Activated CD8-positive, alpha-beta T cell treated with anti-CD3 and anti-CD28 coated beads for 36 hours (primary cell): ENCODE results near the gene PCDHGA10. TPM values are rescaled to one million over a fixed set of nuclear protein-coding genes. Genes with fewer than 3 reads are reported as not detected.
"Not testable (repeated sequence)": the region's sequence is repeated elsewhere in the genome, so short reads cannot be mapped to it uniquely, and the experiment has no call there.

Experiments
- ATAC-seq: fragments of 200-7000 bp; cut with Tn5 transposase; one replicate; pipeline ENCODE4 v1.10.0; 2021; ENCODE audit warnings: mild to moderate bottlenecking, moderate library complexity
- CTCF ChIA-PET: fragments of 350-600 bp; sonication (Branson Sonifier 250); formaldehyde crosslinking; loops from one replicate; lab custom pipeline; 2021; ENCODE audit warnings: antibody characterized with exemption; lab: Charles Lee
- POLR2A ChIA-PET: fragments of 350-600 bp; sonication (Branson Sonifier 250); formaldehyde crosslinking; loops from one replicate; lab custom pipeline; 2021; ENCODE audit warnings: antibody characterized with exemption; lab: Charles Lee
- DNase-seq: peaks from one replicate; pipeline ENCODE4 v3.0.0-alpha.2; 2020
- H3K27ac Mint-ChIP-seq: one replicate; pipeline ENCODE4 v1.8.0; 2021; ENCODE audit warnings: mild to moderate bottlenecking, mixed read lengths
- H3K27me3 Mint-ChIP-seq: one replicate; pipeline ENCODE4 v1.8.0; 2021; ENCODE audit warnings: mixed read lengths
- H3K36me3 Mint-ChIP-seq: one replicate; pipeline ENCODE4 v1.8.0; 2021; ENCODE audit warnings: low read depth, mixed read lengths
- H3K4me1 Mint-ChIP-seq: one replicate; pipeline ENCODE4 v1.8.0; 2021; ENCODE audit warnings: low read depth, mixed read lengths
- H3K4me3 Mint-ChIP-seq: one replicate; pipeline ENCODE4 v1.8.0; 2021; ENCODE audit warnings: mild to moderate bottlenecking, moderate library complexity, mixed read lengths
- H3K9me3 Mint-ChIP-seq: one replicate; pipeline ENCODE4 v1.8.0; 2021; ENCODE audit warnings: mixed read lengths
- CTCF ChIP-seq: fragments of 200-600 bp; IDR thresholded peaks from one replicate; pipeline ENCODE4 v1.8.0; 2022; ENCODE audit warnings: antibody characterized with exemption, mild to moderate bottlenecking
- intact Hi-C: fragments of 100-400 bp; cut with micrococcal nuclease; formaldehyde crosslinking; loops from one replicate; pipeline ENCODE4 v1.10.0; 2022
- total RNA-seq, 2 experiments: library from RNA; stranded (reverse); gene quantifications; one replicate each; pipeline ENCODE4 v1.2.3, GENCODE V29; 2021

PCDHGA10 gene
- total RNA-seq, 2 experiments from 2014 or later, result not detected

DNA sequence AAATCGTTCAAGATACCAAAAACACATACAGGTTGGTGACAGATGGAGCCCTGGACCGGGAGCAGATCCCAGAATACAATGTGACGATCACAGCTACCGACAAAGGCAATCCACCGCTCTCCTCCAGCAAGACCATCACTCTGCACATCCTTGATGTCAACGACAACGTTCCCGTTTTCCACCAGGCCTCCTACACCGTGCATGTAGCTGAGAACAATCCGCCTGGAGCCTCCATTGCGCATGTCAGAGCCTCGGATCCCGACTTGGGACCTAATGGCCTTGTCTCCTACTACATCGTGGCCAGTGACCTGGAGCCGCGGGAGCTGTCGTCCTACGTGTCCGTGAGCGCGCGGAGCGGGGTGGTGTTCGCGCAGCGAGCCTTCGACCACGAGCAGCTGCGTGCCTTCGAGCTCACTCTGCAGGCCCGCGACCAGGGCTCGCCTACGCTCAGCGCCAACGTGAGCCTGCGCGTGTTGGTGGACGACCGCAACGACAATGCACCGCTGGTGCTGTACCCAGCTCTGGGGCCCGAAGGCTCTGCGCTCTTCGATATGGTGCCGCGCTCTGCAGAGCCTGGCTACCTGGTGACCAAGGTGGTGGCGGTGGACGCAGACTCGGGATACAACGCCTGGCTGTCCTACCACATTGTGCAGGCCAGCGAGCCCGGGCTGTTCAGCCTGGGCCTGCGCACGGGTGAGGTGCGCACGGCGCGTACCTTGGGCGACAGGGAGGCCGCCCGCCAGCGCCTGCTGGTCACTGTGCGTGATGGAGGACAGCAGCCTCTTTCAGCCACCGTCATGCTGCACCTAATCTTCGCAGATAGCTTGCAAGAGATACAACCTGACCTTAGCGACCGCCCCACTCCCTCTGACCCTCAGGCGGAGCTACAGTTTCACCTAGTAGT is 41.0 kb upstream of the PCDHGA10 start:
- intact Hi-C loops, result no loop called here
- Mint-ChIP-seq H3K27me3 (peaks cover 65% of the 10 kb centered on the region), H3K4me1 (peaks cover 2% of the 10 kb centered on the region), H3K9me3 (peaks cover 30% of the 10 kb centered on the region), H3K4me3 (no peak overlapping the region), H3K36me3 (peaks cover 22% of the 10 kb centered on the region), H3K27ac (no peak overlapping the region)
- ATAC-seq (no peak), DNase-seq (no peak)
- ChIA-PET POLR2A (no interaction called here), CTCF (interaction anchor here (1.0 to 3.5 kb wide), 6 partner anchors 35 to 193 kb away, joined by 5 to 23 read pairs (median 9); partner anchors contain the start of genes PCDHB9, PCDHGA10, PCDHGA12 and PCDHGB6)
- no peak for TF ChIP-seq CTCF

DNA sequence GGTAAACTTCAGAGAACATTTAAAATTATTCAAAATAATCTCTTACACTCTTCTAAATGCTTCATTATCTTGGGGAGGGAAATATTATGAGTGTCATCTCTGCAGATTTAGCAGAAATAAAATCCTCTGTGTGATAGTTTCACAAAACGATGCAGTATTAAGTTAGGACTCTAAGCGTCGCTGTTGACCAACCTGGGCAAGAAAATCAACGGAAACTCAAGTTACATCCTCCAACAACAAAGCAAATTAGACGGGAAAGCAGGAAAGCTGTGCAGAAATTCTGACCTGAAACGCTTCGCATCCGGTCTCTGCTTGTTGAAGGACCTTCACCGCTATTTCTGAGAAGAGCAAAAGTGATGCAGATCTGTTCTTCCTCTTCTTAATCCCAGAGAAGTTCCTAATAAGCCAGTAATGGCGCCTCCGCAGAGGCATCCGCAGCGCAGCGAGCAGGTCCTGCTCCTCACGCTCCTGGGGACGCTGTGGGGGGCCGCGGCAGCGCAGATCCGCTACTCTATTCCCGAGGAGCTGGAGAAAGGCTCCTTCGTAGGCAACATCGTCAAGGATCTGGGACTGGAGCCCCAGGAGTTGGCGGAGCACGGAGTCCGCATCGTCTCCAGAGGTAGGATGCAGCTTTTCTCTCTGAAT is 39.0 kb upstream of the PCDHGA10 start, which contains the start of gene PCDHGA6:
Gene PCDHGA6, plus strand, starts transcription at position 219 of the 645 bp plus-strand sequence. Its CDS starts 193 bp downstream, at position 412.
- CTCF ChIA-PET, result interaction anchor here (0.6 to 1.5 kb wide), 14 partner anchors 15 to 190 kb away, joined by 3 to 7 read pairs (median 3); partner anchors contain the start of genes PCDHGA10, PCDHGA11, PCDHGA12 and TAF7
- POLR2A ChIA-PET, result no interaction called here
- ATAC-seq, result no peak
- H3K9me3 Mint-ChIP-seq, result peaks cover 30% of the 10 kb centered on the region
- TF ChIP-seq CTCF, result peak; percentile 25
- DNase-seq, result no peak
- H3K4me1 Mint-ChIP-seq, result peaks cover 2% of the 10 kb centered on the region
- intact Hi-C loops, result no loop called here
- H3K36me3 Mint-ChIP-seq, result peaks cover 24% of the 10 kb centered on the region
- H3K4me3 Mint-ChIP-seq, result peak within 1 kb of the TSS; percentile 39
- no peak within 1 kb of the TSS for H3K27ac Mint-ChIP-seq
- peaks cover 58% of the 10 kb centered on the region for H3K27me3 Mint-ChIP-seq

DNA sequence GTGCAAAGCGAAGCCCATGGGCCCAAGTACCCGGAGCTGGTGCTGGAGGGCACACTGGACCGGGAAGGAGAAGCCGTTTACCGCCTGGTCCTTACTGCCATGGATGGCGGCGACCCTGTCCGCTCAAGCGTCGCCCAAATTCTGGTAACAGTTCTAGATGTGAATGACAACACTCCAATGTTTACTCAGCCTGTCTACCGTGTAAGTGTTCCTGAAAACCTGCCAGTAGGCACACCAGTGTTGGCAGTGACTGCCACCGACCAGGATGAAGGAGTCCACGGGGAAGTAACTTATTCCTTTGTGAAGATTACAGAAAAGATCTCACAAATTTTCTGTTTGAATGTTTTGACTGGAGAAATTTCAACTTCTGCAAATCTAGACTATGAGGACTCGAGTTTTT is 38.2 kb upstream of the PCDHGA10 start:
- TF ChIP-seq CTCF, result no peak
- H3K36me3 Mint-ChIP-seq, result peaks cover 24% of the 10 kb centered on the region
- no peak for ATAC-seq
- H3K27ac Mint-ChIP-seq, result no peak overlapping the region
- H3K27me3 Mint-ChIP-seq, result peaks cover 60% of the 10 kb centered on the region
- ChIA-PET POLR2A (no interaction called here), CTCF (interaction anchor here (0.9 to 1.5 kb wide), 12 partner anchors 15 to 189 kb away, joined by 3 to 7 read pairs (median 3); partner anchors contain the start of genes PCDHGA10, PCDHGA11, PCDHGA12 and TAF7)
- intact Hi-C loops, result no loop called here
- DNase-seq, result no peak
- peaks cover 2% of the 10 kb centered on the region for H3K4me1 Mint-ChIP-seq
- no peak overlapping the region for H3K4me3 Mint-ChIP-seq
- H3K9me3 Mint-ChIP-seq, result peaks cover 30% of the 10 kb centered on the region

- DNase-seq, ATAC-seq, H3K4me1 Mint-ChIP-seq, H3K4me3 Mint-ChIP-seq, H3K27ac Mint-ChIP-seq, POLR2A ChIA-PET, intact Hi-C loops: not testable (repeated sequence)
- H3K36me3 Mint-ChIP-seq, result peaks cover 24% of the 10 kb centered on the region
- peaks cover 30% of the 10 kb centered on the region for H3K9me3 Mint-ChIP-seq
- CTCF ChIA-PET, result interaction anchor here (1.4 to 1.5 kb wide), 2 partner anchors 139 to 188 kb away, joined by 3 to 5 read pairs; no protein-coding TSS in a partner anchor
- peaks cover 55% of the 10 kb centered on the region for H3K27me3 Mint-ChIP-seq
These were observed 37.2 kb upstream of the PCDHGA10 start for GRCh38 chr5:141375444-141376155.
